HG03571 (cell line): ENCODE data around the gene TNFRSF1A.
"Not testable (repeated sequence)": the region's sequence is repeated elsewhere in the genome, so short reads cannot be mapped to it uniquely, and the experiment has no call there.

Source experiments
- ATAC-seq: cut with Tn5 transposase; IDR thresholded peaks from one replicate; pipeline ENCODE4 v1.9.1; 2021; ENCODE audit not compliant: unreplicated experiment

The TNFRSF1A gene

GRCh38 chr12:6338536-6338935, 3.3 kb downstream of the TNFRSF1A start:
- ATAC-seq, result not testable (repeated sequence)

- ATAC-seq, result no peak
Measured at GRCh38 chr12:6337958-6338433, 3.9 kb downstream of the TNFRSF1A start.

- no peak for ATAC-seq
Measured at GRCh38 chr12:6336889-6337853, 4.7 kb downstream of the TNFRSF1A start.

GRCh38 chr12:6336079-6336888, 5.6 kb downstream of the TNFRSF1A start:
- no peak for ATAC-seq

GRCh38 chr12:6335451-6336078, 6.3 kb downstream of the TNFRSF1A start:
- peak; percentile 75 for ATAC-seq

- ATAC-seq, result no peak
Measured at GRCh38 chr12:6334940-6335450, 6.9 kb downstream of the TNFRSF1A start.

- ATAC-seq, result no peak
Measured at GRCh38 chr12:6334359-6334758, 7.5 kb downstream of the TNFRSF1A start.

GRCh38 chr12:6333566-6333965, 8.3 kb downstream of the TNFRSF1A start:
- no peak for ATAC-seq

GRCh38 chr12:6333029-6333428, 8.8 kb downstream of the TNFRSF1A start:
- ATAC-seq, result no peak

- ATAC-seq, result no peak
Measured at GRCh38 chr12:6332459-6332858, 9.4 kb downstream of the TNFRSF1A start.

GRCh38 chr12:6330999-6331714, 10.7 kb downstream of the TNFRSF1A start:
- no peak for ATAC-seq

- ATAC-seq, result no peak
Measured at GRCh38 chr12:6330192-6330591, 11.7 kb downstream of the TNFRSF1A start.

- no peak for ATAC-seq
Measured at GRCh38 chr12:6329703-6330064, 12.2 kb downstream of the TNFRSF1A start.

GRCh38 chr12:6328945-6329702, 12.8 kb downstream of the TNFRSF1A start:
- no peak for ATAC-seq

GRCh38 chr12:6328045-6328779, 13.7 kb downstream of the TNFRSF1A start:
- no peak for ATAC-seq

- no peak for ATAC-seq
Measured at GRCh38 chr12:6327229-6328041, 14.4 kb downstream of the TNFRSF1A start.

GRCh38 chr12:6326316-6327228, 15.3 kb downstream of the TNFRSF1A start:
- no peak for ATAC-seq
